A549 (cell line): ENCODE measurements around the gene TCF12.

Source experiments
- HEYL ChIP-seq: fragments of 250-450 bp; sonication (Bioruptor Pico); IDR thresholded peaks from 2 replicates; pipeline ENCODE4 v1.8.0; 2021; ENCODE audit warnings: mild to moderate bottlenecking, moderate library complexity
- KDM1A ChIP-seq: fragments of 200-600 bp; sonication (generic); IDR thresholded peaks from 2 replicates; pipeline ENCODE4 v1.6.1; 2016; ENCODE audit warnings: low read depth, mild to moderate bottlenecking
- MAZ ChIP-seq: fragments of 150-350 bp; IDR thresholded peaks from 2 replicates; pipeline ENCODE4 v1.6.1; 2014; ENCODE audit warnings: antibody characterized with exemption, low read depth, low read length, borderline replicate concordance
- POLR2A ChIP-seq: IDR thresholded peaks from 2 replicates; pipeline ENCODE4 v1.6.1; 2012; ENCODE audit warnings: mild to moderate bottlenecking, low read length
- POLR2AphosphoS2 ChIP-seq: conservative IDR thresholded peaks from 2 replicates; pipeline ENCODE4 v1.6.1; 2012; ENCODE audit warnings: low read length, improper control_type of control experiment, inconsistent platforms
- RAD21 ChIP-seq, 2 experiments: fragments of >200 bp in 1 of 2; sonication (Bioruptor Twin) in 1 of 2; formaldehyde crosslinking in 1 of 2; IDR thresholded peaks in 1 of 2; conservative IDR thresholded peaks in 1 of 2; 2 replicates in 1 of 2; 3 replicates in 1 of 2; pipeline ENCODE4 v1.6.1; 2012 to 2018; ENCODE audit warnings: inconsistent platforms in 1 of 2
- RCOR1 ChIP-seq: fragments of 150-350 bp; IDR thresholded peaks from 2 replicates; pipeline ENCODE4 v1.6.1; 2014; ENCODE audit warnings: antibody characterized with exemption, low read length, low read depth
- TF ChIP-seq, protein P1 (sequence below): IDR thresholded peaks from 2 replicates; pipeline ENCODE4 v1.6.1; 2012; ENCODE audit warnings: low read depth, borderline replicate concordance
- TF ChIP-seq, protein P2 (sequence below): fragments of >200 bp; sonication (Bioruptor Twin); formaldehyde crosslinking; IDR thresholded peaks from 3 replicates; pipeline ENCODE4 v1.5.1; 2016

DNA sequence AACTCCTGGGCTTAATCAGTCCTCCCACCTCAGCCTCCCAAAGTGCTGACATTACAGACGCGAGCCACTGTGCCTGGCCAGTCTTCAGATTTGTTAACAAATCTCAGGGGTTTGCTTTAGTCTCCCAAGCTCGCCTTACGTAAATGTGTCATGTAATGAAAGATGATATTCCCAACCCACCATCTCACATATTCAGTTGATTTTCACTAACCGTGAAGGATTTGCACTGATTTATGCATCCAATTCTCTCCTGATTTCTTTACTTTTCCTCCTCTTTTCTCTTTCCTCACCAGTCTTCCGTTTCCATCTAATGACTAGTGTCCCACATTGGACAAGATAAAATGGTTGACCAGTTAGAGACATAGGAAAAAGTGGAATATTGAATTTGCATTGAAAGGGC, 72.6 kb downstream of the TCF12 start:
- TF ChIP-seq, protein P1, sequence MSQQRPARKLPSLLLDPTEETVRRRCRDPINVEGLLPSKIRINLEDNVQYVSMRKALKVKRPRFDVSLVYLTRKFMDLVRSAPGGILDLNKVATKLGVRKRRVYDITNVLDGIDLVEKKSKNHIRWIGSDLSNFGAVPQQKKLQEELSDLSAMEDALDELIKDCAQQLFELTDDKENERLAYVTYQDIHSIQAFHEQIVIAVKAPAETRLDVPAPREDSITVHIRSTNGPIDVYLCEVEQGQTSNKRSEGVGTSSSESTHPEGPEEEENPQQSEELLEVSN = no peak
- TF ChIP-seq POLR2AphosphoS2 (no peak), RCOR1 (no peak), KDM1A (no peak), POLR2A (no peak), RAD21 (conservative IDR thresholded peaks at IDR 0.05 in 1 of 2, IDR thresholded peaks at IDR 0.05 in 1 of 2) (no peak), HEYL (no peak), MAZ (no peak)
- TF ChIP-seq, protein P2, sequence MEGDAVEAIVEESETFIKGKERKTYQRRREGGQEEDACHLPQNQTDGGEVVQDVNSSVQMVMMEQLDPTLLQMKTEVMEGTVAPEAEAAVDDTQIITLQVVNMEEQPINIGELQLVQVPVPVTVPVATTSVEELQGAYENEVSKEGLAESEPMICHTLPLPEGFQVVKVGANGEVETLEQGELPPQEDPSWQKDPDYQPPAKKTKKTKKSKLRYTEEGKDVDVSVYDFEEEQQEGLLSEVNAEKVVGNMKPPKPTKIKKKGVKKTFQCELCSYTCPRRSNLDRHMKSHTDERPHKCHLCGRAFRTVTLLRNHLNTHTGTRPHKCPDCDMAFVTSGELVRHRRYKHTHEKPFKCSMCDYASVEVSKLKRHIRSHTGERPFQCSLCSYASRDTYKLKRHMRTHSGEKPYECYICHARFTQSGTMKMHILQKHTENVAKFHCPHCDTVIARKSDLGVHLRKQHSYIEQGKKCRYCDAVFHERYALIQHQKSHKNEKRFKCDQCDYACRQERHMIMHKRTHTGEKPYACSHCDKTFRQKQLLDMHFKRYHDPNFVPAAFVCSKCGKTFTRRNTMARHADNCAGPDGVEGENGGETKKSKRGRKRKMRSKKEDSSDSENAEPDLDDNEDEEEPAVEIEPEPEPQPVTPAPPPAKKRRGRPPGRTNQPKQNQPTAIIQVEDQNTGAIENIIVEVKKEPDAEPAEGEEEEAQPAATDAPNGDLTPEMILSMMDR = no peak
